Heart left ventricle (tissue), 13 donors: ENCODE data around the gene FGA.

ENCODE experiments used
- CTCF ChIP-seq, 12 donors: fragments of 200-600 bp; sonication (generic) in 4 of 12; IDR thresholded peaks; one replicate each; pipeline versions ENCODE4 v1.5.0 to v1.8.0; 2018 to 2022; ENCODE audit warnings: antibody characterized with exemption in 12 of 12, mild to moderate bottlenecking in 5 of 12
- POLR2A ChIP-seq, 2 donors: fragments of 450-650 bp; IDR thresholded peaks; one replicate each; pipeline ENCODE4 v1.6.1; 2017; ENCODE audit warnings: antibody characterized with exemption in 2 of 2, mild to moderate bottlenecking in 2 of 2, moderate library complexity in 2 of 2
- donor health status: ischemic (EF 13 %, LVEDD 7.1; RV severe dilation, severe dysfunction).
- donor health status: DM: no; HTN: yes; CAD: no.
- donor health status: DM: no; HTN: no; CAD: no.
- donor health status: ischemic (EF 25% LVEDD 6.9; RV normal size, moderate dysfunction).
- donor health status: ischemic (EF 25% LVEDD 5.7; RV mildly dilated, moderate dysfunction).
- donor health status: ischemic (EF 35%, LVEDD 5.7; RV mildly dilated, moderate dysfunction).
- donor health status: nonischemic (EF 11% LVEDD 7.7; RV severe dilation, severe dysfunction).
- donor health status: DM: yes; HTN: yes; CAD: no.
- donor health status: PGD.
- donor health status: ischemic (EF 29% LVEDD 5.4; RV normal size, mild dysfunction).
- donor health status: nonischemic (EF 23%, LVEDD 6.1; RV moderate dilation, normal function).

- TF ChIP-seq CTCF (IDR thresholded peaks at IDR 0.05) = no peak
- TF ChIP-seq POLR2A (IDR thresholded peaks at IDR 0.05) = no peak
These were observed 27.3 kb upstream of the FGA start for GRCh38 chr4:154617820-154618317.
